Uterus (tissue), 2 donors: ENCODE data around the gene S100A14.

Experiments
- POLR2A ChIP-seq, 2 donors: fragments of 450-650 bp; IDR thresholded peaks; one replicate each; pipeline ENCODE4 v1.6.1; 2016; ENCODE audit warnings: antibody characterized with exemption in 2 of 2, mild to moderate bottlenecking in 1 of 2, moderate library complexity in 1 of 2
- TF ChIP-seq, protein P1 (sequence below), 4 experiments: fragments of 200-600 bp in 2 of 4; fragments of 450-650 bp in 2 of 4; sonication (generic) in 2 of 4; IDR thresholded peaks; one replicate each; pipeline ENCODE4 v1.5.1; 2016 to 2019; ENCODE audit warnings: antibody characterized with exemption in 4 of 4, mild to moderate bottlenecking in 2 of 4, moderate library complexity in 1 of 4

GRCh38 chr1:153607381-153607780, 8.7 kb downstream of the S100A14 start:
- TF ChIP-seq, protein P1, sequence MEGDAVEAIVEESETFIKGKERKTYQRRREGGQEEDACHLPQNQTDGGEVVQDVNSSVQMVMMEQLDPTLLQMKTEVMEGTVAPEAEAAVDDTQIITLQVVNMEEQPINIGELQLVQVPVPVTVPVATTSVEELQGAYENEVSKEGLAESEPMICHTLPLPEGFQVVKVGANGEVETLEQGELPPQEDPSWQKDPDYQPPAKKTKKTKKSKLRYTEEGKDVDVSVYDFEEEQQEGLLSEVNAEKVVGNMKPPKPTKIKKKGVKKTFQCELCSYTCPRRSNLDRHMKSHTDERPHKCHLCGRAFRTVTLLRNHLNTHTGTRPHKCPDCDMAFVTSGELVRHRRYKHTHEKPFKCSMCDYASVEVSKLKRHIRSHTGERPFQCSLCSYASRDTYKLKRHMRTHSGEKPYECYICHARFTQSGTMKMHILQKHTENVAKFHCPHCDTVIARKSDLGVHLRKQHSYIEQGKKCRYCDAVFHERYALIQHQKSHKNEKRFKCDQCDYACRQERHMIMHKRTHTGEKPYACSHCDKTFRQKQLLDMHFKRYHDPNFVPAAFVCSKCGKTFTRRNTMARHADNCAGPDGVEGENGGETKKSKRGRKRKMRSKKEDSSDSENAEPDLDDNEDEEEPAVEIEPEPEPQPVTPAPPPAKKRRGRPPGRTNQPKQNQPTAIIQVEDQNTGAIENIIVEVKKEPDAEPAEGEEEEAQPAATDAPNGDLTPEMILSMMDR (IDR thresholded peaks at IDR 0.05) = no peak
- no peak for TF ChIP-seq POLR2A (IDR thresholded peaks at IDR 0.05)
